SH-SY5Y (cell line): ENCODE measurements around the gene KLHL14.

ENCODE experiments used
- GATA2 ChIP-seq: IDR thresholded peaks from 2 replicates; pipeline ENCODE4 v1.6.1; 2011; ENCODE audit warnings: mild to moderate bottlenecking, low read depth, low read length
- GATA3 ChIP-seq: IDR thresholded peaks from 2 replicates; pipeline ENCODE4 v1.6.1; 2011; ENCODE audit warnings: low read depth, mild to moderate bottlenecking, low read length, moderate library complexity

- TF ChIP-seq GATA2 (no peak), GATA3 (no peak)
Observed at GRCh38 chr18:32779010-32779409, 6.2 kb upstream of the KLHL14 start.
